Activated CD4-positive, alpha-beta T cell treated with anti-CD3 and anti-CD28 coated beads, Interleukin-10, Interleukin-2, amounts not matched to agents 100 ng/mL and 50 ng/mL, durations not matched to agents 16 hours and 8 hours (primary cell): Measurements from ENCODE around the gene ADSS1.

Source experiments
- DNase-seq: peaks from one replicate; pipeline ENCODE4 v3.0.0-alpha.2; 2020

Gene ADSS1

DNA sequence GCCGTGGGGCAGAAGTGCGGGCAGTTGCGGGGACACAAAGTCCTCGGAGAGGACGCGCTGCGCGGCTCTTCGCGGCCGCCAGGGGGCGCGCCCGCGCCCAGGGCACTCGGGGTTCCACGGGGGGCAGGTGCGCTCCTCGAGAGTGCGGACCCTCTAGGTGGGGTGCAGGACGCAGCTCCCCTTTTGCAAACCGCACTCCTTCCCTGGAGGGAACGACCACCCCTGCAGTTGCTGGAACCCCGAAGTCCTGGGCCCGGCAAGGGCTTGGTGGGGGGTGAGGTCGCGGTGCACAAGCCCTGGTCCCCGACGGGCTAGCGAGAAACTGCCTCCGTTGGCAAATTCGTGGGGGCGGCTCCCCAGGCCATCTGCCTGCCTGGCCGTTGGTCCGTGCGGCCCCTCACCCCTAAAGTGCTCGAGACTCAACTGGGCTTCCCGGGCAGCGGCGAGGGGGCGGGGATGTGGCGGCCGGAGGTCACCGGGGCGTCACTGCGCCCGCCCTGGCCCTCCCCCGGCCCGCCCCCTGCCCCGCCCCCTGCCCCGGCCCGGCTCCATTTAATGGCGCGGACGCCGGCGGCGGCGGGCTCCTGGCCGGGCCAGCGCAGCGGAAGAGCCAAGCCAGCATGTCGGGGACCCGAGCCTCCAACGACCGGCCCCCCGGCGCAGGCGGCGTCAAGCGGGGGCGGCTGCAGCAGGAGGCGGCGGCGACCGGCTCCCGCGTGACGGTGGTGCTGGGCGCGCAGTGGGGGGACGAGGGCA lies at the start of gene ADSS1:
TSS of gene ADSS1 (plus strand) at position 579 of the 756 bp plus-strand sequence. CDS start at position 621, 42 bp downstream.
- peak; percentile 63 for DNase-seq

DNA sequence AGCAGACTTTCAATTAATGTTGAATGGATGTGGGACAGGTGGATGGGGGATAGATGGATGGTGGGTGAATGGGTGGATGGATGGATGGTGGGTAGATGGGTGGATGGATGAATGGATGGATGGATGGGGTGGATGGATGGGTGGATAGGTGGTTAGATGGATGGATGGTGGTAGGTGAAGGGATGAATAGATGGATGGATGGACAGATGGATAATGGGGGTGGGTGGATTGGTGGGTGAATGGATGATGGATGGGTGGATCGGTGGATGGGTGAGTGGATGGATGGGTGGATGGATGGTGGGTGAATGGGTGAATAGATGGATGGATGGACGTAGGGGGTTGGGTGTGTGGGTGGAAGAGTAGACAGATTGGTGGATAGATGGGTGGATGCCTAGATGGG lies 48.6 kb upstream of the ADSS1 start:
- DNase-seq = no peak

DNA sequence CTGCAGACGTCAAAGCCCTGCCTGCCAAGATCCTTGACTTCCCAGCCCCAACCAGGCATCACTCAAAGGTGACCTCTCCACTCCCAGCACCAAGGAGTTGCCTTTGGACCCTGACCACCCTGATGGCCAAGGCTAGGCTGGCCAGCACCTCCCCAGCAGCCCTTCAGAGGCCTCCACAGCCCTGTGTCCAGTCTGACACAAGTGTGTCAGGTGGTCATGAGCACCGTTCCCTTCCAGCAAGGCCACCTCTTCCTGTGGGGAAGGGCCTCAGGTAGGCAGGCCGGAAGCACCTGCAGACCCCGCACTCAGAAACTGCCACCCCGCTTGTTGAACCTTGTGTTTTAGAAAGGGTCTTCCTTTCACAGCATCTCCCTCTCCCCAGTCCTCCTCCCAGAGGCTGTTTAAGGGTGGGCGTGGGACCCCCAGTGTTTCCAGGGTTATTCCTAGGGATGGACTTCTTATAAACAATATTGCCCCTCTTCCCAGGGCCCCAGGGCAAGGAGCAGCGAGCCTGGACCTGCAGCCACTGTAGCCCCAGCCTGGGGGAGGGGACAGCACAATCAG lies 47.8 kb upstream of the ADSS1 start:
- no peak for DNase-seq

DNA sequence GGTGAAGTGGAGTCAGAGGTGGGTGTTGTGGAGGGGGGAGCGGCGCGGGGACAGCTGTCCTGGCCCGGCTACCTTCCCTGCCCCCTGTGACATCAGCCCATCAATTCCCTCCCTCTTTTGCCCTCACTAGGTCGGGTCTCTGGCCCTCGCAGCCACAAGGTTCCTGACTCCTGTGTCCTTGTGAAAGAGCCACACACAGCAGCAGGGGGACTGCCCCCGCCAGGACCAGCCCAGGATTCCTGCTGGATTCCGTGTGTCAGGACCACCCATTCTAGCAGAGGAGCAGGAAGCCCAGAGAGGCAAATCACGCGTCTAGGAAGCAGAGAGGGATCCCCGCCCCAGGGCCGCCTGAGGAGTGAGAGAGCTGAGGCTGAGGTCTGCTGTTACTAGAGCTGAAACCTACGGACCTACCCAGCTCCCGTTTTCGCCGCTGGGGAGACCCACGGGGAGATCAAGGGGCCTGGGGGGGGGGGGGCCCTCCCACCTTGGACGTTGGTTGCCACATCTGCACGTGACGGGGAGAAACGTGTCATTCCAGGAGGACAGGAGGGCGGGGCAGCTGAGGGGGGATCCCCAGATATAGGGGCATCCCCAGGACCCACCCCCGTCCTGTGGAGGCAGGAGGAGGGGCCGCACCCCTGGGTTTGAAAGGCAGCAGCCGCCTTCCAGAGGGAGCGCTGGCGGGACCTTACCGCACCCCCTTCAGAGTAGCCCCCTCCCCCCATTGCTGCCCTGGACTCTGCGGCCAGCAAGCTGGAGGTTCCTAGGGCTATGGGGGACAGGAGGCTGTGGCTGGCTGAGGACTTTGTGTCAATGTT lies 47.1 kb upstream of the ADSS1 start:
- peak; percentile 73 for DNase-seq

DNA sequence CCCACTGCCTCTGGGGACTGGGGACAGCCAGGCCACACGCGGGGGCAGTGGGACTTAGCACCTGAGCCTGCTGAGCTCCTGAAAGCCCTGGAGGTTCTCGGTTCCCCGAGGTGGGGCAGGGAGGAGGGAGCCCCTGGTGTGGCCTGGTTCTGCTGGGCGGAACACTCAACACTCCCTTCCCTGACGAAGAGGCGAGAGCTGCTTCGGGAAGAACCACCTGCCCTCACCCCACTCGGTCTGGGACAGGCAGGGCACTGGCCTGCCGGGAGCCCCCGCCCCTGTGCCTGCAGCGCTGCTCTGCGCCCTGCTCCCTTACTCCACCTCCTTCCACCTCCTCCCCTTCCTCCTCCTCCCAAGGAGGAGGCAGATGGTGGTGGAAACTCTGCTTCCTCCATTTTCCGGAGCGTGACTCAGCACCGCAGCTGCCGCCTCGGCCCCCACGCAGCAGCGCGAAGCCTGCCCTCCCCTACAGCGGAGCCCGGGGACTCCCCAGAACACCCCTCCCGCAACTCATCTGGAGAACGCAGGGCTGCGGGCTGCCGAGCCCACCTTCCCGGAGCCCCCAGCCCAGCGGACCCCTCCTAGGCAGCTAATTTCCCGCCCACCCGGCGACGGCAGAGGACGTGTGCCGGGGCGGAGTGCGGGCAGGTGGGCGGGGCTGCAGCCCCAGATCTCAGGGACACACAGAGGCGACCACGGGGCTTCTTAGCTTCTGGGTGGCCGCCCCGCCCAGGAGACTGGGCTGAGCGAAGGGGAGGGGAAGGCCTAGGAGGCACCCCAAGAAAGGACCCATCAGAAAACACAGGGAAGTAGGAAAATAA lies 46.3 kb upstream of the ADSS1 start:
- DNase-seq = peak; percentile 81

DNA sequence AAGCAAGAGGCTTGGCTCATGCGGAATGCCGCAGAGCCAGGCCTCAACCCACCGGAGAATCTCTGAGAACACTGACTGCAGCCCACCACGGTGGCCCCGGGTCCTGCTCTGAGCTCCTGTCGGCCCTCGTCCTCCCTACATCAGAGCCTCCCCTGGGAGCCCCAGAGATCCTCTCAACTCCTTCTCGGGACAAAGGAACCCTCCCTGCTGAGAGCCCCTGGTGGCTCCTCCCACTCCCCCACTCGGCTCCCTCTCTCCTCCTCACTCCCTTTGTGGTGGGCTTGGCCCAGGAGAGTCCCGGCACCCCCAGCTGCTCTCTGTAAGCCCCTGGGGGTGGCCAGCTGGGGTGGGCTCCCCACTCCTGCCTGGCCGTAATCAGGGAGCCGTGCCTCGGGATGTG lies 45.7 kb upstream of the ADSS1 start:
- DNase-seq = no peak

DNA sequence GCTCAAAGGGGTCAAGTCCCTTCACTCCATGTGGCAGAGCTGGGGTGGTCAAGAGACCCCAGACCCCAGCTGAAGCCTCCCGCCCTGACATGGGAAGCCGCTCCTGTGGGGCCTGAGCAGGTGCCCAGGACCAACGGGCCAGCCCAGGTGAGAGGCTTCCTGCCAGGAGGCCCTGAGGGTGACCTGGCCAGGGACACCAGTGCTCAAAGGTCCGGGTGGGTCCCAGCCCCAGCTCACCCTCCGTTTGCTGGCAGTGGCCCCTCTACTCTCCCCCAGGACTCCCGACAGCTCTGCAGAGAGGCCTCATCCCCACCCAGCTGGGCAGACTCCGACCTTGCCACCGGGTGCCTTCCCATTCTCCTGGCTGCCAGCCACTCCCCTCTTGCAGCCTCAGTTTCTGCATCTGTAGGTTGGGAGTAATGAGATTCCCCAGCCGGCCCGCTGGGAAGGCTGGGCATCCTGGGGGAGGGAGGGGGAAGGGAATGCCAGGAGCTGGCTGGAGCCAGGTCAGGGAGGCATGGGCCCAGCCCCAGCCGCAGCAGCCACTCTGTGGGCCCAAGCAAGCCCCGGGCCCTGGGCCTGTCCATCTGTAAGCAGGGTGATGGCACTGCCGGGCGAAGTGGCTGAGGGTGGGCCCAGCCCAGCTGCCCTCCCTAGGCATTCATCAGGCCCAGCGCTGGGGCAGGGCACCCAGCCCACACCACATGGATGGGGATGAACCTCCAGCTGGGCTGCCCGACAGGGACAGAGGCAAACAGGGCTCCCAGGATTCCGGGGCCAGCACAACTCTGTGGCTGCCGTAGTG lies 44.9 kb upstream of the ADSS1 start:
- no peak for DNase-seq

DNA sequence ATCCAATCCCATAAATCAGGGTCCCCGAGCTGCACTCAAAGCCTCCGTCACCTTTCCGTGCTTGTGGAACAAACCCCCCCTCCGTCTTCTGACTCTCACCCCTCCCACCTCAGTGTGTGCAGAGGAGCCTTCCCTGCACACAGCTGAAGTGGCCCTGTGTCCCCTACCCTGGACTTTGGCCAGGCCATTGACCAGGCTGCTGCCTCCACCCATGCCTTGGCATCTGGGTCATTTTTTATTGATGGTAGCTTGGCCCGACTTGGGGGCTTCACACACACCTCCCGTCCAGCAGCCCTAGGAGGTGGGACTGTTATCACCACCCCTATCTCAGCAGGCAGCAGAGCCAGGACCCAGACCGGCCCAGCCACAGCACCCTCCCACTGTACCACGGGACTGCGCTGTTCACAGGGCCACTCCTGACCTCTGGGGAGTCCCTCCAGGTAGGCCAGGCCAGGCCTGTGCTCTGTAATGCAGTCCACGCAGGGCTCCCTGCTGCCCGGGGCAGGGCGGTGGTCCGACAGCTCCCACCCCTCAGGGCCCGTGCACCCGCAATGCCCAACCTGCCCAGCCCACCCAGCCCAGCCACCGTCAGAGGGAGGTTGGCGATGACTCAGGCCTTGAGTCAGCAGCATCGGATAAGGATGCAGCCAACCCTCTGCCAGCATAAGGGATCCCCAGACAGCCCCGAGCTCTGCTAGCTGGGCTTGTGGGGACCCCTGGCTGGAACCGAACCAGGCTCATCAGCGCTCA lies 43.8 kb upstream of the ADSS1 start:
- no peak for DNase-seq

DNA sequence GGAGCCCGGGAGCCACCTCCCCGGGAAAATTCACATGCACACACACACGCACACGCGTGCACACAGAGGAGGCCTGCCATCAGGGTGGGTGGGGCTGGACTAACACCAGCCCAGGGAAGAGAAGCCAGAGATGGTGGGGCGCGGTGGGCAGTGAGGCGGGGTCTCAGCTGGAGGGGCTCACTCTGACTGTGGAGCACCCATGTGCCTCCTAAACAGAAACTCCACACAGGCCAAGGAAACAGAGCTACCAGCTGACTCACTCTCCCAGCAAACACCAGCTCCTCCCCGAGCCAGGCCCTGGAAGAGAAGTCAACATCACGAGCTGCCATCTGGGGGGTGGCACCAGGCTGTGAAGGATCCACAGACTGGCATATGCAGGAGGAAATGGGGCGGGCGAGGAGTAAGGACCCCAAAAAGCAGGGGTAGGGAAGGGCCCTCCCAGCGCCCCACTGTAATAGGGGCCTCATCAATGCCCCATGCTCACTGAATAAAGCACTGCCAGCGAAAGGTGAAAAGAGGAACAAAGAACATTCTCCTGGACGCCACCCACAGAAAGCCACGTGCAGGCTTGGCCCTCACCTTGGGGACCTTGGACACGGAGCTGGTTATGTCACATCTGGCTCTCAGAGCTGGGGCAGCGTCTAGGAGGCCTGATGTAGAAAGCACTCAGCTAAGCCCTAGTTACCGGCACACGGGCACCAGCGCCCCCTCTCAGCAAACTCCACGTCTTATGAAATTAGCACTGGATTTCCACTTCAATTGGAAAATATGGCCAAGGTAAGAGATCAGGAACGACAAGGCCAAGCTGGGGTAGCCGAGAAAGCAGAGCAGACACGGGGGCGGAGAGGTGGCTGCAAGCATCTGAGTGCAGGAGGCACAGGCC lies 43.0 kb upstream of the ADSS1 start:
- no peak for DNase-seq

DNA sequence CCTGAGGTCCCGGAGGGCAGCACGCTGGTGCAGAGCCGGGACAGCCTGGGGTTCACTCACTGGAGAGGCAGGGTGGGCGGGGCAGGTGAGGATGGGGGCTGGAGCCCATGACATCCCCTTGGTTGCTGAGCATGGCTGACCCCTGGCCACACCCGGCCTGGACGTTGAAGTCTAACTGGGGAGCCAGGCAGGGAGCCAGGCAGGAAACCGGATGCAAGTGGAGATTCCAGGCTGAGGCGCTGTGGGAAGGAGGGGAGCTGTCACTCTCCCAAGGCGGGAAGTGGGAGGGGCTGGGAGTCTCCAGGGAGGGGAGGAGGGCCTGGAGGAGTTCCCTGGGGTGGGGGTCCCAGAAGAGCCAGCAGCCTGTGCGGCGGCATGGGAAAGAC lies 42.3 kb upstream of the ADSS1 start:
- DNase-seq = no peak

DNA sequence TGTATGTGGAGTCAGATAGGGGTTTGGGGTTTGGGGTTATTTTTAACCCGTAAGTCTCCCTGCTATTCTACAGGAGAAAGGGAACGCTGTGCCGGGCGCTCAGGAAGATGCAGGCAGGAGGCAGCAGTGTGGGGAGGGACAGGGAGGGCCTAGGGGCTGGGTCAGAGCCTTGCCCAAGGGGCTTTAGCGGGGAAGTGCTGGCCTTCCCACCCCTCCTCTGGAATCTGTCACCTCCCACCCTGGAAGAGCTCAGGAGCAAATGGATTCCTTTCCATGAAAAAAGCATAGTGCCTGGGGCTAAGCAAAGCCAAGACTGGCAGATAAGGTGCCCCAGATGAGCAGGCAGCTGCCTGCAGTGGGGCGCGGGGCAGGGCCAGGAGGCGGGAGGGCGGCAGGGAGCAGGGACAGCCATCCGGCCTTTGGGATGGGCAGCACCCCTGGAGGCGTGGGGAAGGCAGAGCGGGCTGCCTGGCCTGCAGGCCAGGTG lies 41.9 kb upstream of the ADSS1 start:
- no peak for DNase-seq

DNA sequence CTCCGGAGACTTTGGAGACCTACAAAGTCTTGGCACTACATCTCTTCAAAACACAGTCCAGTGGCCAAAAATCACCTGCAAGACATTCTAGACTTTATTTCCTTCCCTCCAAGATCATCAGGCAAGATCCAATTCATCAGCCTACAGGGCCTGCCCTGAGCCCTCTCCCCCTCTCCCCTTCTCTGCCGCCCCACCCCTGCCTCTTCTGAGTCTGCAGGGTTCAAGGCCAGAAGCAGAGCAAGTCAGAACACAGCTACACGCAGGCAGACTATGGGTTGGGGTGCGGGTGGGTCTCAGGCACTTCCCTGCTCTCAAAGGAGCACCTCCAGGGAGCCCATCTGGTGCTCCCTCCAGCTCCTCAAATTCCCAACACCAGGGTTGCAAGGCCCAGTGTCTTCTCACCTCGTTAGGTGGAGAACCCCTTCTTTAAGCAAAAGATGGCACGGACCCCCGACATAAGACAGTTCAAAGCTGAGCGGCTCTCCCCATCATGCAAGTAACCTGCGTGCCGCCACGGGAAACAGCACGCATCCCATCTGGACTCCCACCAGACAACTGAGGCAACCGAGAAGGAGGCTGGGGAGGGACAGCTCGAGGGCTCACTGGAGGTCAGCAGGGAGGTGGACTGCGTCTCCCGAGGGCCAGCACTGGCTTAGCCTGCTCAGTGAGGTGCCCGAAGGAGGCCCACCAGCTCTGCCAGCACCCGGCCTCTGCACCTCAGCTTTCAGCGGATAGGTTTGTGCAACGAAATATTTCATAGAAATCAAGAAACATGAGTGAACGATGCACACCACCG lies 40.2 kb upstream of the ADSS1 start:
- DNase-seq = no peak

DNA sequence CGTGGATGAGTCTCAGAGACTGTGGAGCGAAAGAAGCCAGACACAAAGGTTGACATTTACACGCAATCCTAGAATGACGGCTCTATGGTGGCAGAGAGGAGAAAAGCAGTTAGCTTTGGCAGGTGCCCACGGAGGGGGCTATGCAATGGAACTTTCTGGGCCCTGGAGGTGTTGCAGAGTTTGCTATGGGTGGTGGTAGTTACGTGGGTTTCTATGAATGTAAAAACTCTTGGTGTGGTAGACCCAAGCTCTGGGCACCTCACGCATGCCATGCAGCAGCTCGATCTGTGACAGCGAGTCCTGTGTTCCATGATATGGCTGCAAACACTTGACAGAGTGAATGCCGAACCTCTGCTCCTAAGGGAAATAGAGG lies 39.6 kb upstream of the ADSS1 start:
- DNase-seq = no peak

DNA sequence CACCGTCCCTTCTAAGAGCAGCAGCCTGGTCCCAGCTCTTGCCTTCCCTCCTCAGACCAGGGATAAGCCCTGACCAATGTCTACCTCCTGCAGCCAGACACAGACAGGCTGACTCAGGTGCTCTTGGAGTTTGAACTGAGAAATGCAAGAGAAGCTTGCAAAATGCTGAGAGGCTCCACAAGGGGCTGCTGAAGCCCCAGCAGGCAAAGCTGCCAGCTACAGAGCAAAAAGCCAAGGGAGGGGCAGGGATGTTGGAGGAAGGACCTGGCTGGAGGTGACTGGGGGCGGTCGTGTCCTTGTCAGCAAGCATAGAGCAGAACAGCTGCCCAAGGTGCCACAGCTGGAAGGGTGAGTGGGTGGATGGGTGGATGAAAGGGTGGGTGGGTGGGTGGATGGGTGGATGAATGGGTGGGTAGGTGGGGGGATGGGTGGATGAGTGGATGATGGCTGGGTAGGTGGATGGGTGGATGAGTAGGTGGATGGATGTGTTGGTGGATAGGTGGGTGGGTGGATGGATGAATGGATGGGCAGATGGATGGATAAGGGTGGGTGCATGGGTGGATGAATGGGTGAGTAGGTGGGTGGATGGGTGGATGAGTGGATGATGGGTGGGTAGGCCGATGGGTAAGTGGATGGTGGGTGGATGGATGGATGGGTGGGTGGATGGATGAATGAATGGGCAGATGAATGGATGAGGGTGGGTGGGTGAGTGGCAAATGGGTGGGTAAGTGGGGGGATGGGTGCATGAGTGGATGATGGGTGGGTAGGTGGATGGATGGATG lies 38.6 kb upstream of the ADSS1 start:
- no peak for DNase-seq

DNA sequence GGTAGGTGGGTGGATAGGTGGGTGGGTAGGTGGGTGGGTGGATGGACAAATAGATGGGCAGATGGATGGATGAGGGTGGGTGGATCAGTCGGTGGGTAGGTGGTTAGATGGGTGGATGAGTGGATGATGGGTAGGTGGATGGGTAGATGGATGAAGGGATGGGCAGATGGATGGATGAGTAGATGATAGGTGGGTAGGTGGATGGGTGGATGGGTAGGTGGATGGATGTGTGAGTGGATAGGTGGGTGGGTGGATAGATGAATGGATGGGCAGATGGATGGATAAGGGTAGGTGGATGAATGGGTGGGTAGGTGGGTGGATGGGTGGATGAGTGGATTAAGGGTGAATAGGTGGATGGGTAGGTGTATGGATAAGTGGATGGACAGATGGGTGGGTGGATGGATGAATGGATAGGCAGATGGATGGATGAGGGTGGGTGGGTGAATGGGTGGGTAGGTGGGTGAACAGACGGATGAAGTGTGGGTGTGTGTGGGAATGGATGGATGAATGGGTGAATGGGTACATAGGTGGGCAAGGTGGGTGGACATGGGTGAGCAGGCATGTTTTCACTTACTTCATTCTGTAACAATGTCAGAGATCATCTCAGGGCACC lies 37.9 kb upstream of the ADSS1 start:
- DNase-seq = no peak

DNA sequence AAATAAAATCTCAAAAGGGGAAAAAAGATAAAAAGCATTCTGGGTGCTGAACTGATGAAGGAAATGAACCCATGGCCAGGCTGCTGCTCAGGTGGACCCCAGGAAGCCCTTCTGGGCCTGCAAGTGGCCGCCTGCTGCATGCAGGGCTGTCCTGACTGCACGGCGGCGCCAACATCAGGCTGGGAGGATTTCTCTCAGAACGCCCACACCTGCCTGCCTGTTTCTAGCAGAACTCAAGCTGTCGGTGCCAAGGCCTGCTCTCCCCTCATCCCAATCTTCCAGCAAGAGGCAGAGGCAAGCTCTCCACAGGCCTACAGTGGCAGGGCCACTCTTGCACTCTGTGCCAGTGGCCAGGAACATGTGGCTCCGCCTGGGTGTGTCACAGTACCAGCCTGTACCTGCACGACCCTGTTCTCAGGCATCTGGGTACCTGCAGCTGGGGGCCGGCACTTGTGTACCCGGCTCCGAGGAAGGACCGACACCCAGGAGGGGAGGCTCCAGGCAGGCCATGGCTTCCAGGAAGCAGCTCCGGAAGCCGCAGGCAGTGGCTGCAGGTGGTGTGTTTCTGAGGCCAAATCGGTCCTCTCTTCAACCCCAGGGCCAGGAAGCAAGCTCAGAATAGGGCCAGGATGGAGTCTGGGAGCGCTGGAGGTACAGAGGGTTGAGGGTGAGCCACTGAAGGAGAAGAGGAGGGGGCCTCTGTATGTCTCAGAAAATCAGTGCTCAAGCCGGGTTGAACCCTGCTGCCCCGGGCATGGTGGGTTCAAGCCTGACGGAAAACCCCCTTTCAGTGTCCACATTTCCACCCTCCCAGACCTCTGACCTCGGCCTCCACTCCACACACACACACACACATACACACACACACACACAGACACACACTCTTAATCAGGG lies 37.2 kb upstream of the ADSS1 start:
- DNase-seq = peak; percentile 57
